ENCODE measurements around the gene DNAH12. TPM values are rescaled to one million over a fixed set of nuclear protein-coding genes. Genes with fewer than 3 reads are reported as not detected.

Gene DNAH12
- total RNA-seq, 1 experiment from 2014 or later: not detected

- TF ChIP-seq HMGXB4 (CRISPR knock-in tag; IDR thresholded peaks at IDR 0.05) (no peak), ATF1 (CRISPR knock-in tag; IDR thresholded peaks at IDR 0.05) (no peak), NFYB (CRISPR knock-in tag; conservative IDR thresholded peaks at IDR 0.05; ENCODE audit: low read depth) (no peak), ETV6 (CRISPR knock-in tag; IDR thresholded peaks at IDR 0.05) (no peak), FOXK1 (CRISPR knock-in tag; IDR thresholded peaks at IDR 0.05) (no peak)
Measured at GRCh38 chr3:57409471-57409870, 134.7 kb downstream of the DNAH12 start (continued).

DNA sequence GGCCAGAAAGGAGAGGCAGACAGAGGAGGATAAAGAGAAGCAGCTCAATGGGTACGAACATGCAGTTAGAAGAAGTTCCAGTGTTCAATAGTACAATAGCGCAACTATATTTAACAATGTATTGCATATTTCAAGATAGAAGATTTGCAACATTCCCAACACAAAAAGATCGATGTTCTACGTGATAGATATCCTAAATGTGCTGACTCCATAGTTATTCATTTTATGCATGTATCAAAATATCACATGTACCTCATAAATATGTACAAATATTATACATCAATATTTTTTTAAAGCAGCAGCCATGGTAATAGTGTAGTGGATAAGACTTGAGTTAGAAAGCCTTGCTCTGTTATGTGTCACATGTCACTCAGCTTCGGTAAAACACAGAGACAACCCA is 141.5 kb downstream of the DNAH12 start:
- Mint-ChIP-seq H3K27me3 (ENCODE audit: low read depth) (no peaks in the 10 kb centered on the region), H3K4me3 (no peak overlapping the region), H3K4me1 (peaks cover 2% of the 10 kb centered on the region; the same call in 1 of the 2 replicates), H3K36me3 (no peaks in the 10 kb centered on the region), H3K27ac (no peak overlapping the region), H3K9me3 (no peaks in the 10 kb centered on the region)
- ATAC-seq (no peak), DNase-seq (ENCODE audit: low spot score) (no peak)
- POLR2A ChIA-PET: no interaction called here
- TF ChIP-seq, protein P1, sequence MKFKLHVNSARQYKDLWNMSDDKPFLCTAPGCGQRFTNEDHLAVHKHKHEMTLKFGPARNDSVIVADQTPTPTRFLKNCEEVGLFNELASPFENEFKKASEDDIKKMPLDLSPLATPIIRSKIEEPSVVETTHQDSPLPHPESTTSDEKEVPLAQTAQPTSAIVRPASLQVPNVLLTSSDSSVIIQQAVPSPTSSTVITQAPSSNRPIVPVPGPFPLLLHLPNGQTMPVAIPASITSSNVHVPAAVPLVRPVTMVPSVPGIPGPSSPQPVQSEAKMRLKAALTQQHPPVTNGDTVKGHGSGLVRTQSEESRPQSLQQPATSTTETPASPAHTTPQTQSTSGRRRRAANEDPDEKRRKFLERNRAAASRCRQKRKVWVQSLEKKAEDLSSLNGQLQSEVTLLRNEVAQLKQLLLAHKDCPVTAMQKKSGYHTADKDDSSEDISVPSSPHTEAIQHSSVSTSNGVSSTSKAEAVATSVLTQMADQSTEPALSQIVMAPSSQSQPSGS (CRISPR knock-in tag; IDR thresholded peaks at IDR 0.05; ENCODE audit: borderline replicate concordance, low read depth): no peak
- no peak for TF ChIP-seq ZSCAN18 (CRISPR knock-in tag; IDR thresholded peaks at IDR 0.05)
- no peak for TF ChIP-seq MLX (CRISPR knock-in tag; IDR thresholded peaks at IDR 0.05)
- no peak for TF ChIP-seq OVOL2 (CRISPR knock-in tag; IDR thresholded peaks at IDR 0.05; ENCODE audit: borderline replicate concordance)
- TF ChIP-seq, protein P2, sequence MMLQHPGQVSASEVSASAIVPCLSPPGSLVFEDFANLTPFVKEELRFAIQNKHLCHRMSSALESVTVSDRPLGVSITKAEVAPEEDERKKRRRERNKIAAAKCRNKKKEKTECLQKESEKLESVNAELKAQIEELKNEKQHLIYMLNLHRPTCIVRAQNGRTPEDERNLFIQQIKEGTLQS (CRISPR knock-in tag; conservative IDR thresholded peaks at IDR 0.05): no peak
- TF ChIP-seq MYBL2 (CRISPR knock-in tag; IDR thresholded peaks at IDR 0.05): no peak
- TF ChIP-seq GABPB1 (CRISPR knock-in tag; IDR thresholded peaks at IDR 0.05): no peak
- no peak for TF ChIP-seq ZNF138 (CRISPR knock-in tag; conservative IDR thresholded peaks at IDR 0.05)
- TF ChIP-seq SMAD3 (CRISPR knock-in tag; IDR thresholded peaks at IDR 0.05; ENCODE audit: borderline replicate concordance): no peak
- TF ChIP-seq, protein P3, sequence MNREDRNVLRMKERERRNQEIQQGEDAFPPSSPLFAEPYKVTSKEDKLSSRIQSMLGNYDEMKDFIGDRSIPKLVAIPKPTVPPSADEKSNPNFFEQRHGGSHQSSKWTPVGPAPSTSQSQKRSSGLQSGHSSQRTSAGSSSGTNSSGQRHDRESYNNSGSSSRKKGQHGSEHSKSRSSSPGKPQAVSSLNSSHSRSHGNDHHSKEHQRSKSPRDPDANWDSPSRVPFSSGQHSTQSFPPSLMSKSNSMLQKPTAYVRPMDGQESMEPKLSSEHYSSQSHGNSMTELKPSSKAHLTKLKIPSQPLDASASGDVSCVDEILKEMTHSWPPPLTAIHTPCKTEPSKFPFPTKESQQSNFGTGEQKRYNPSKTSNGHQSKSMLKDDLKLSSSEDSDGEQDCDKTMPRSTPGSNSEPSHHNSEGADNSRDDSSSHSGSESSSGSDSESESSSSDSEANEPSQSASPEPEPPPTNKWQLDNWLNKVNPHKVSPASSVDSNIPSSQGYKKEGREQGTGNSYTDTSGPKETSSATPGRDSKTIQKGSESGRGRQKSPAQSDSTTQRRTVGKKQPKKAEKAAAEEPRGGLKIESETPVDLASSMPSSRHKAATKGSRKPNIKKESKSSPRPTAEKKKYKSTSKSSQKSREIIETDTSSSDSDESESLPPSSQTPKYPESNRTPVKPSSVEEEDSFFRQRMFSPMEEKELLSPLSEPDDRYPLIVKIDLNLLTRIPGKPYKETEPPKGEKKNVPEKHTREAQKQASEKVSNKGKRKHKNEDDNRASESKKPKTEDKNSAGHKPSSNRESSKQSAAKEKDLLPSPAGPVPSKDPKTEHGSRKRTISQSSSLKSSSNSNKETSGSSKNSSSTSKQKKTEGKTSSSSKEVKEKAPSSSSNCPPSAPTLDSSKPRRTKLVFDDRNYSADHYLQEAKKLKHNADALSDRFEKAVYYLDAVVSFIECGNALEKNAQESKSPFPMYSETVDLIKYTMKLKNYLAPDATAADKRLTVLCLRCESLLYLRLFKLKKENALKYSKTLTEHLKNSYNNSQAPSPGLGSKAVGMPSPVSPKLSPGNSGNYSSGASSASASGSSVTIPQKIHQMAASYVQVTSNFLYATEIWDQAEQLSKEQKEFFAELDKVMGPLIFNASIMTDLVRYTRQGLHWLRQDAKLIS (CRISPR knock-in tag; IDR thresholded peaks at IDR 0.05; ENCODE audit: borderline replicate concordance): no peak
- TF ChIP-seq FOXJ3 (CRISPR knock-in tag; IDR thresholded peaks at IDR 0.05; ENCODE audit: borderline replicate concordance): no peak
- no peak for TF ChIP-seq EMX1 (CRISPR knock-in tag; IDR thresholded peaks at IDR 0.05)
- no peak for TF ChIP-seq GTF2I (CRISPR knock-in tag; conservative IDR thresholded peaks at IDR 0.05)
- TF ChIP-seq E2F4 (CRISPR knock-in tag; IDR thresholded peaks at IDR 0.05; ENCODE audit: borderline replicate concordance, low read depth): no peak
- CTCF ChIA-PET: no interaction called here
